Hepatocyte (in vitro differentiated cells): ENCODE measurements around the gene BICD2. TPM values are rescaled to one million over a fixed set of nuclear protein-coding genes. Genes with fewer than 3 reads are reported as not detected.

Experiments used
- DNase-seq: peaks from one replicate; pipeline ENCODE4 v3.0.0-alpha.2; 2016; ENCODE audit warnings: low spot score
- H2AFZ ChIP-seq: fragments of 200-600 bp; sonication (generic); 2 replicates; pipeline ENCODE4 v1.6.0; 2016; ENCODE audit warnings: antibody characterized with exemption, mild to moderate bottlenecking
- H3K27ac ChIP-seq: fragments of 200-600 bp; sonication (generic); 2 replicates; pipeline ENCODE4 v1.5.1; 2016; ENCODE audit warnings: mild to moderate bottlenecking
- H3K27me3 ChIP-seq: fragments of 200-600 bp; sonication (generic); 2 replicates; pipeline ENCODE4 v1.6.1; 2016
- H3K36me3 ChIP-seq: fragments of 200-600 bp; sonication (generic); replicated peaks from 2 replicates; pipeline ENCODE4 v1.5.1; 2016; ENCODE audit warnings: low read depth; ENCODE audit not compliant: insufficient read depth
- H3K4me1 ChIP-seq: fragments of 200-600 bp; sonication (generic); 2 replicates; pipeline ENCODE4 v1.5.1; 2016; ENCODE audit warnings: mild to moderate bottlenecking, moderate library complexity; ENCODE audit not compliant: insufficient read depth
- H3K4me2 ChIP-seq: fragments of 200-600 bp; sonication (generic); 2 replicates; pipeline ENCODE4 v1.6.0; 2016
- H3K4me3 ChIP-seq: fragments of 200-600 bp; sonication (generic); 2 replicates; pipeline ENCODE4 v1.5.1; 2016; ENCODE audit warnings: mild to moderate bottlenecking
- H3K79me2 ChIP-seq: fragments of 200-600 bp; sonication (generic); 2 replicates; pipeline ENCODE4 v1.6.0; 2017; ENCODE audit warnings: mild to moderate bottlenecking
- H3K9me2 ChIP-seq: fragments of 200-600 bp; sonication (generic); replicated peaks from 2 replicates; pipeline ENCODE4 v1.6.0; 2017; ENCODE audit warnings: mild to moderate bottlenecking; ENCODE audit not compliant: insufficient read depth
- H3K9me3 ChIP-seq: fragments of 200-600 bp; sonication (generic); 2 replicates; pipeline ENCODE4 v1.5.1; 2016; ENCODE audit warnings: low read depth, mild to moderate bottlenecking
- H4K20me1 ChIP-seq: fragments of 200-600 bp; sonication (generic); 2 replicates; pipeline ENCODE4 v1.6.0; 2016; ENCODE audit warnings: mild to moderate bottlenecking; ENCODE audit not compliant: insufficient read depth, poor library complexity, severe bottlenecking
- CTCF ChIP-seq: fragments of 200-600 bp; sonication (generic); IDR thresholded peaks from 2 replicates; pipeline ENCODE4 v1.5.1; 2016; ENCODE audit warnings: antibody characterized with exemption, mild to moderate bottlenecking; ENCODE audit not compliant: poor library complexity
- EZH2 ChIP-seq: fragments of 200-600 bp; sonication (generic); IDR thresholded peaks from 2 replicates; pipeline ENCODE4 v1.6.1; 2016; ENCODE audit warnings: antibody characterized with exemption, mild to moderate bottlenecking, borderline replicate concordance
- EZH2phosphoT487 ChIP-seq: fragments of 200-600 bp; sonication (generic); IDR thresholded peaks from one replicate; pipeline ENCODE4 v1.6.1; 2018; ENCODE audit warnings: antibody characterized with exemption, mild to moderate bottlenecking, low read depth, moderate library complexity; ENCODE audit not compliant: unreplicated experiment, severe bottlenecking
- WGBS: methylation state at CpG from one replicate; pipeline ENCODE4 v1.1.6; 2016; ENCODE audit warnings: low lambda C conversion rate; ENCODE audit errors: missing lambda C conversion rate; 5-methylcytosine and 5-hydroxymethylcytosine counted together
- polyA plus RNA-seq: library from polyadenylated mRNA; unstranded; fragments of >200 nt; fragmentation: Nextera tagmentation; extraction: Ambion mirVana; gene quantifications from 2 replicates; pipeline ENCODE4 v1.2.1, GENCODE V29; 2016
- total RNA-seq: library from RNA; depleted of rRNA; stranded (reverse); fragments of >200 nt; gene quantifications from 2 replicates; pipeline ENCODE4 v1.2.3, GENCODE V29; 2014

BICD2 gene
- total and polyA plus RNA-seq, 2 experiments from 2014 or later, result 13.2 to 25.7 TPM

DNA sequence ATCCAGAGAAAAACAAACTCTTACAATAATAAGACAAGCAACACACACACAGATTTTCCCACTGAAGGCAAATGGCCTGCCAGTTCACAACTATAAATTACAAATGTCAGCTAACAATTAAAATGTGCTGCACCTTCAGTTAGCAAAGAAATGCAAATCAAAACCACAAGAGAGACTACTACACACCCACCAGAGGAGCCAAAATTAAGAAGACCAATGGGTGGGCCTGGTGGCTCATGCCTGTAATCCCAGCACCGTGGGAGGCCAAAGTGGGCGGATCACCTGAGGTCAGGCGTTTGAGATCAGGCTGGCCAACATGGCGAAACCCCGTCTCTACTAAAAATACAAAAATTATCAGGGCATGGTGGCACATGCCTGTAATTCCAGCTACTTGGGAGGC, 79.6 kb downstream of the BICD2 start:
- no peak for DNase-seq
- H3K4me1 ChIP-seq, result no peaks in the 10 kb centered on the region
- H3K4me3 ChIP-seq, result no peak overlapping the region
- WGBS, result 91% methylated on average over 5 of the region's 5 CpGs
- no peak overlapping the region for H2AFZ ChIP-seq
- H3K79me2 ChIP-seq, result no peaks in the 10 kb centered on the region
- no peaks in the 10 kb centered on the region for H4K20me1 ChIP-seq
- H3K27me3 ChIP-seq, result no peaks in the 10 kb centered on the region
- no peaks in the 10 kb centered on the region for H3K36me3 ChIP-seq
- H3K9me3 ChIP-seq, result no peaks in the 10 kb centered on the region
- H3K4me2 ChIP-seq, result no peak overlapping the region
- TF ChIP-seq EZH2phosphoT487 (no peak), EZH2 (no peak), CTCF (no peak)
- no peaks in the 10 kb centered on the region for H3K9me2 ChIP-seq
- H3K27ac ChIP-seq, result no peak overlapping the region

DNA sequence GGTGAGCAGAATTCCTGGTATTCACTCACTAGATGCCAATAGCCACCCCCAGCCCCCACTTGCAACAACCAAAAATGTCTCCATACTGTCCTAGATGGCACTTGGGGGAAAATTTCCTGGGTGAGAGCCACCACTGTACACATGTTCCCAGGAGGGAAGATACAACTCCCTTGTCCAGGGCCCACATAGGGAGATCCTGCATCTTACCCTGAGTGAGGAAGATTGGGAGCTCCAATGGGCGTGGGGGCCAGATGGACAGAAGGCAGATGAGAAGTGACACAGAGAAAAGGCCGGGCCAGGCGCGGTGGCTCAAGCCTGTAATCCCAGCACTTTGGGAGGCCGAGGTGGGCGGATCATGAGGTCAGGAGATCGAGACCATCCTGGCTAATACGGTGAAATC, 82.4 kb downstream of the BICD2 start:
- Histone ChIP-seq H3K27ac (no peak overlapping the region), H3K36me3 (no peaks in the 10 kb centered on the region), H3K4me1 (no peaks in the 10 kb centered on the region), H3K4me2 (no peak overlapping the region), H4K20me1 (no peaks in the 10 kb centered on the region), H3K27me3 (no peaks in the 10 kb centered on the region), H3K9me2 (no peaks in the 10 kb centered on the region), H3K79me2 (no peaks in the 10 kb centered on the region), H3K4me3 (no peak overlapping the region), H3K9me3 (no peaks in the 10 kb centered on the region), H2AFZ (no peak overlapping the region)
- 92% methylated on average over 8 of the region's 8 CpGs for WGBS
- TF ChIP-seq EZH2 (no peak), CTCF (no peak), EZH2phosphoT487 (no peak)
- DNase-seq, result no peak

- Histone ChIP-seq H2AFZ (no peak overlapping the region), H4K20me1 (no peaks in the 10 kb centered on the region), H3K79me2 (no peaks in the 10 kb centered on the region), H3K9me3 (no peaks in the 10 kb centered on the region), H3K9me2 (no peaks in the 10 kb centered on the region), H3K27me3 (no peaks in the 10 kb centered on the region), H3K36me3 (no peaks in the 10 kb centered on the region), H3K4me3 (no peak overlapping the region), H3K4me2 (no peak overlapping the region), H3K27ac (no peak overlapping the region), H3K4me1 (no peaks in the 10 kb centered on the region)
- TF ChIP-seq CTCF, result no peak
- no peak for TF ChIP-seq EZH2
- no peak for TF ChIP-seq EZH2phosphoT487
- DNase-seq, result no peak
- 90% methylated on average over 12 of the region's 12 CpGs for WGBS
Observed at GRCh38 chr9:92680166-92681119, 84.2 kb downstream of the BICD2 start.
